ENCODE data around the gene GALNT2. TPM values are rescaled to one million over a fixed set of nuclear protein-coding genes. Genes with fewer than 3 reads are reported as not detected.

GALNT2 gene
- total and polyA plus RNA-seq, 9 of the 15 experiments (the other 6 are each of a cell fraction or from before 2014, with no cell fraction given) = 1.6 to 106 (median 51.9) TPM

DNA sequence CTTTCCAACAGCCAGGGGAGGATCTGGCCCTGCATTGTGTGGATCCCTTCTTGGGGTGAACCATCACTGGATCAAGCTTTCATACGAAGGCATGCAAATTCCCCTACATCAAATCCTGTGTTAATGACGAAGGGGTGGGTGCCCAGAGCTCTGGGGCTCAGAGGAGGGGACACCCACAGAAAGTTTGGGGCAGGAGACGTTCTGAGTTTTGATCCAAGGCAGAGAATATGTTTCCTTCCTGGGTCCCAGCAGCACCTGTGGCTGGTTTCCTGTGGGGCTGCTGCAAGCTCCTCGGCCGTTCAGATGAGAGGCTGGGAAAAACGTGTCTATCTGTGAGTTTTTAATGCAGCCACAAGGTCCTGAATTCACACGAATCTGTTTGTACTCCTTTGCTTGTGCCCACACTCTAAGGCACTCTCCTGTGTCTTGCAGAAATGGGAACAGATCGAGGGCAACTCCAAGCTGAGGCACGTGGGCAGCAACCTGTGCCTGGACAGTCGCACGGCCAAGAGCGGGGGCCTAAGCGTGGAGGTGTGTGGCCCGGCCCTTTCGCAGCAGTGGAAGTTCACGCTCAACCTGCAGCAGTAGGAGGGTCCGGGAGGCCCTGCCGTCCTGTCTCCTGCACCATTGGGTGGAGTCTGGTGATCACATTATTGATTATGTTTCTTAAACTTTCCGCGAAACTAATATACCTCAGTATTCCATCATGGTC, 212.0 kb downstream of the GALNT2 start (continued):
- TF ChIP-seq, protein P1, sequence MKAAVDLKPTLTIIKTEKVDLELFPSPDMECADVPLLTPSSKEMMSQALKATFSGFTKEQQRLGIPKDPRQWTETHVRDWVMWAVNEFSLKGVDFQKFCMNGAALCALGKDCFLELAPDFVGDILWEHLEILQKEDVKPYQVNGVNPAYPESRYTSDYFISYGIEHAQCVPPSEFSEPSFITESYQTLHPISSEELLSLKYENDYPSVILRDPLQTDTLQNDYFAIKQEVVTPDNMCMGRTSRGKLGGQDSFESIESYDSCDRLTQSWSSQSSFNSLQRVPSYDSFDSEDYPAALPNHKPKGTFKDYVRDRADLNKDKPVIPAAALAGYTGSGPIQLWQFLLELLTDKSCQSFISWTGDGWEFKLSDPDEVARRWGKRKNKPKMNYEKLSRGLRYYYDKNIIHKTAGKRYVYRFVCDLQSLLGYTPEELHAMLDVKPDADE (conservative IDR thresholded peaks at IDR 0.05; ENCODE audit: control insufficient read depth, low read depth, low read length) = no peak
- TF ChIP-seq ZNF239 (CRISPR knock-in tag; IDR thresholded peaks at IDR 0.05) = no peak
- TF ChIP-seq, protein P2, sequence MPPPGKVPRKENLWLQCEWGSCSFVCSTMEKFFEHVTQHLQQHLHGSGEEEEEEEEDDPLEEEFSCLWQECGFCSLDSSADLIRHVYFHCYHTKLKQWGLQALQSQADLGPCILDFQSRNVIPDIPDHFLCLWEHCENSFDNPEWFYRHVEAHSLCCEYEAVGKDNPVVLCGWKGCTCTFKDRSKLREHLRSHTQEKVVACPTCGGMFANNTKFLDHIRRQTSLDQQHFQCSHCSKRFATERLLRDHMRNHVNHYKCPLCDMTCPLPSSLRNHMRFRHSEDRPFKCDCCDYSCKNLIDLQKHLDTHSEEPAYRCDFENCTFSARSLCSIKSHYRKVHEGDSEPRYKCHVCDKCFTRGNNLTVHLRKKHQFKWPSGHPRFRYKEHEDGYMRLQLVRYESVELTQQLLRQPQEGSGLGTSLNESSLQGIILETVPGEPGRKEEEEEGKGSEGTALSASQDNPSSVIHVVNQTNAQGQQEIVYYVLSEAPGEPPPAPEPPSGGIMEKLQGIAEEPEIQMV (tag; conservative IDR thresholded peaks at IDR 0.05; ENCODE audit: low read depth) = no peak
- TF ChIP-seq, protein P3, sequence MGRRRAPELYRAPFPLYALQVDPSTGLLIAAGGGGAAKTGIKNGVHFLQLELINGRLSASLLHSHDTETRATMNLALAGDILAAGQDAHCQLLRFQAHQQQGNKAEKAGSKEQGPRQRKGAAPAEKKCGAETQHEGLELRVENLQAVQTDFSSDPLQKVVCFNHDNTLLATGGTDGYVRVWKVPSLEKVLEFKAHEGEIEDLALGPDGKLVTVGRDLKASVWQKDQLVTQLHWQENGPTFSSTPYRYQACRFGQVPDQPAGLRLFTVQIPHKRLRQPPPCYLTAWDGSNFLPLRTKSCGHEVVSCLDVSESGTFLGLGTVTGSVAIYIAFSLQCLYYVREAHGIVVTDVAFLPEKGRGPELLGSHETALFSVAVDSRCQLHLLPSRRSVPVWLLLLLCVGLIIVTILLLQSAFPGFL (CRISPR knock-in tag; IDR thresholded peaks at IDR 0.05) = no peak
- TF ChIP-seq SMARCA5 (IDR thresholded peaks at IDR 0.05) = no peak
- TF ChIP-seq KHSRP (IDR thresholded peaks at IDR 0.05) = no peak
- TF ChIP-seq, protein P4, sequence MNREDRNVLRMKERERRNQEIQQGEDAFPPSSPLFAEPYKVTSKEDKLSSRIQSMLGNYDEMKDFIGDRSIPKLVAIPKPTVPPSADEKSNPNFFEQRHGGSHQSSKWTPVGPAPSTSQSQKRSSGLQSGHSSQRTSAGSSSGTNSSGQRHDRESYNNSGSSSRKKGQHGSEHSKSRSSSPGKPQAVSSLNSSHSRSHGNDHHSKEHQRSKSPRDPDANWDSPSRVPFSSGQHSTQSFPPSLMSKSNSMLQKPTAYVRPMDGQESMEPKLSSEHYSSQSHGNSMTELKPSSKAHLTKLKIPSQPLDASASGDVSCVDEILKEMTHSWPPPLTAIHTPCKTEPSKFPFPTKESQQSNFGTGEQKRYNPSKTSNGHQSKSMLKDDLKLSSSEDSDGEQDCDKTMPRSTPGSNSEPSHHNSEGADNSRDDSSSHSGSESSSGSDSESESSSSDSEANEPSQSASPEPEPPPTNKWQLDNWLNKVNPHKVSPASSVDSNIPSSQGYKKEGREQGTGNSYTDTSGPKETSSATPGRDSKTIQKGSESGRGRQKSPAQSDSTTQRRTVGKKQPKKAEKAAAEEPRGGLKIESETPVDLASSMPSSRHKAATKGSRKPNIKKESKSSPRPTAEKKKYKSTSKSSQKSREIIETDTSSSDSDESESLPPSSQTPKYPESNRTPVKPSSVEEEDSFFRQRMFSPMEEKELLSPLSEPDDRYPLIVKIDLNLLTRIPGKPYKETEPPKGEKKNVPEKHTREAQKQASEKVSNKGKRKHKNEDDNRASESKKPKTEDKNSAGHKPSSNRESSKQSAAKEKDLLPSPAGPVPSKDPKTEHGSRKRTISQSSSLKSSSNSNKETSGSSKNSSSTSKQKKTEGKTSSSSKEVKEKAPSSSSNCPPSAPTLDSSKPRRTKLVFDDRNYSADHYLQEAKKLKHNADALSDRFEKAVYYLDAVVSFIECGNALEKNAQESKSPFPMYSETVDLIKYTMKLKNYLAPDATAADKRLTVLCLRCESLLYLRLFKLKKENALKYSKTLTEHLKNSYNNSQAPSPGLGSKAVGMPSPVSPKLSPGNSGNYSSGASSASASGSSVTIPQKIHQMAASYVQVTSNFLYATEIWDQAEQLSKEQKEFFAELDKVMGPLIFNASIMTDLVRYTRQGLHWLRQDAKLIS (CRISPR knock-in tag; IDR thresholded peaks at IDR 0.05) = no peak
- TF ChIP-seq SPI1 (IDR thresholded peaks at IDR 0.05; ENCODE audit: borderline replicate concordance, low read depth, low read length) = no peak

All from K562 (cell line).